Natural killer cell (primary cell): Measurements from ENCODE around the gene GUCY1A2. TPM values are rescaled to one million over a fixed set of nuclear protein-coding genes. Genes with fewer than 3 reads are reported as not detected.

Experiments used
- ATAC-seq, 3 donors: fragments of 150-1000 bp in 2 of 3; fragments of 200-7000 bp in 1 of 3; cut with Tn5 transposase; 1 replicate in 1 of 3; 2 replicates in 2 of 3; pipeline ENCODE4 v1.10.0; 2021; ENCODE audit warnings: mild to moderate bottlenecking in 2 of 3, moderate library complexity in 2 of 3
- DNase-seq, 2 donors: peaks; one replicate each; pipeline versions ENCODE4 v3.0.0 to v3.0.0-alpha.2; 2013 to 2021; ENCODE audit warnings: mixed read lengths in 1 of 2
- H3K27ac ChIP-seq: one replicate; pipeline ENCODE4 v1.5.1; 2013; ENCODE audit warnings: mild to moderate bottlenecking, low read length
- H3K27me3 ChIP-seq: one replicate; pipeline ENCODE4 v1.6.1; 2013; ENCODE audit warnings: low read length; ENCODE audit not compliant: control insufficient read depth, insufficient read depth
- H3K36me3 ChIP-seq: one replicate; pipeline ENCODE4 v1.6.1; 2013; ENCODE audit warnings: low read length; ENCODE audit not compliant: control insufficient read depth, insufficient read depth
- H3K4me1 ChIP-seq: one replicate; pipeline ENCODE4 v1.6.1; 2013; ENCODE audit warnings: low read length; ENCODE audit not compliant: control insufficient read depth, insufficient read depth
- H3K4me3 ChIP-seq: one replicate; pipeline ENCODE4 v1.5.1; 2013; ENCODE audit warnings: low read length
- H3K9me3 ChIP-seq: one replicate; pipeline ENCODE4 v1.6.1; 2013; ENCODE audit warnings: low read length; ENCODE audit not compliant: control insufficient read depth, insufficient read depth
- H3K27ac Mint-ChIP-seq, 2 donors: one replicate each; pipeline ENCODE4 v1.8.0; 2022; ENCODE audit warnings: mild to moderate bottlenecking in 2 of 2, mixed read lengths in 2 of 2, moderate library complexity in 1 of 2
- H3K27me3 Mint-ChIP-seq, 2 donors: one replicate each; pipeline ENCODE4 v1.8.0; 2022; ENCODE audit warnings: low read depth in 2 of 2, mixed read lengths in 2 of 2
- H3K36me3 Mint-ChIP-seq: one replicate; pipeline ENCODE4 v1.8.0; 2022; ENCODE audit warnings: mixed read lengths
- H3K4me1 Mint-ChIP-seq, 2 donors: one replicate each; pipeline ENCODE4 v1.8.0; 2022; ENCODE audit warnings: mixed read lengths in 2 of 2
- H3K4me3 Mint-ChIP-seq: one replicate; pipeline ENCODE4 v1.8.0; 2022; ENCODE audit warnings: mild to moderate bottlenecking, moderate library complexity, mixed read lengths
- H3K9me3 Mint-ChIP-seq, 2 donors: one replicate each; pipeline ENCODE4 v1.8.0; 2022; ENCODE audit warnings: mixed read lengths in 2 of 2
- WGBS: methylation state at CpG from one replicate; pipeline ENCODE4 v1.1.7; 2013; ENCODE audit warnings: missing lambda C conversion rate; ENCODE audit not compliant: insufficient coverage; 5-methylcytosine and 5-hydroxymethylcytosine counted together
- intact Hi-C: fragments of 100-400 bp; cut with micrococcal nuclease; formaldehyde crosslinking; loops from one replicate; pipeline ENCODE4 v1.14.2; 2022
- total RNA-seq, 4 donors: library from RNA; stranded (reverse); fragments of 120-200 nt in 1 of 4; gene quantifications; one replicate each; pipeline versions ENCODE4 v1.2.3 to v1.2.4, GENCODE V29; 2013 to 2022
- TF ChIP-seq, protein P1 (sequence below): fragments of 200-600 bp; IDR thresholded peaks from one replicate; pipeline ENCODE4 v1.8.0; 2022; ENCODE audit warnings: antibody characterized with exemption

GUCY1A2 gene
- total RNA-seq, 3 donors from 2014 or later (not counting 1 experiment from before 2014, with no cell fraction given), result 0.15 TPM; not detected in 2

- TF ChIP-seq, protein P1, sequence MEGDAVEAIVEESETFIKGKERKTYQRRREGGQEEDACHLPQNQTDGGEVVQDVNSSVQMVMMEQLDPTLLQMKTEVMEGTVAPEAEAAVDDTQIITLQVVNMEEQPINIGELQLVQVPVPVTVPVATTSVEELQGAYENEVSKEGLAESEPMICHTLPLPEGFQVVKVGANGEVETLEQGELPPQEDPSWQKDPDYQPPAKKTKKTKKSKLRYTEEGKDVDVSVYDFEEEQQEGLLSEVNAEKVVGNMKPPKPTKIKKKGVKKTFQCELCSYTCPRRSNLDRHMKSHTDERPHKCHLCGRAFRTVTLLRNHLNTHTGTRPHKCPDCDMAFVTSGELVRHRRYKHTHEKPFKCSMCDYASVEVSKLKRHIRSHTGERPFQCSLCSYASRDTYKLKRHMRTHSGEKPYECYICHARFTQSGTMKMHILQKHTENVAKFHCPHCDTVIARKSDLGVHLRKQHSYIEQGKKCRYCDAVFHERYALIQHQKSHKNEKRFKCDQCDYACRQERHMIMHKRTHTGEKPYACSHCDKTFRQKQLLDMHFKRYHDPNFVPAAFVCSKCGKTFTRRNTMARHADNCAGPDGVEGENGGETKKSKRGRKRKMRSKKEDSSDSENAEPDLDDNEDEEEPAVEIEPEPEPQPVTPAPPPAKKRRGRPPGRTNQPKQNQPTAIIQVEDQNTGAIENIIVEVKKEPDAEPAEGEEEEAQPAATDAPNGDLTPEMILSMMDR, result no peak
- ATAC-seq (no peak), DNase-seq (no peak)
- peaks cover 9% of the 10 kb centered on the region for H3K36me3 Mint-ChIP-seq
- 90% methylated on average over 5 of the region's 5 CpGs for WGBS
- Histone ChIP-seq H3K4me3 (no peak overlapping the region), H3K27ac (no peak overlapping the region), H3K9me3 (peaks cover 3% of the 10 kb centered on the region), H3K27me3 (no peaks in the 10 kb centered on the region), H3K36me3 (no peaks in the 10 kb centered on the region), H3K4me1 (no peaks in the 10 kb centered on the region)
- H3K27ac Mint-ChIP-seq, result no peak overlapping the region
- H3K9me3 Mint-ChIP-seq, result peaks cover 6 to 26% of the 10 kb centered on the region in 2 donors
- no peak overlapping the region for H3K4me3 Mint-ChIP-seq
- intact Hi-C loops, result no loop called here
- no peaks in the 10 kb centered on the region for H3K27me3 Mint-ChIP-seq
- H3K4me1 Mint-ChIP-seq, result no peaks in the 10 kb centered on the region
These were observed 61.2 kb downstream of the GUCY1A2 start for GRCh38 chr11:106957030-106957482.

DNA sequence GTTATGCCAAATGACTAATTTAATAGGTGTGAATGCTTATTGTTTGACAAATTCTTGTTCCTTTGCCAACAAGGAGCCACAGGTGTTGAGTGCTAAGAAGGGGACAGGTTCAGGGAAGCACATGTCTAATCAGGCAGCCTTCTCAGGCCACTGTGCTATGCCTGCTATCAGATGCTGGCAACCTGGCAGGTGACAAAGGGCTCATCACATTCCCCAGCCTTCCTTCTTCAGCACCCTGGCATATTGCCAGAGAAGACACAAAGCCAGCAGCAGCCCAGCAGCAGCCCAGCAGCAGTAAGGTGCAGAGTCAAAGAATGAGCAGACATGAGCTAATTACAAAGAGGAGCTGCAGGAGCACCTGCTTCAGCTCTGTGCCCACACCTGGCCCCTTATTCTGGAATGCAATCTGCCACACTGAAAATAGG is 68.2 kb downstream of the GUCY1A2 start:
- Histone ChIP-seq H3K4me3 (no peak overlapping the region), H3K36me3 (no peaks in the 10 kb centered on the region), H3K4me1 (no peaks in the 10 kb centered on the region), H3K9me3 (no peaks in the 10 kb centered on the region), H3K27ac (no peak overlapping the region), H3K27me3 (no peaks in the 10 kb centered on the region)
- Mint-ChIP-seq H3K27ac (no peak overlapping the region), H3K4me1 (no peaks in the 10 kb centered on the region), H3K36me3 (no peaks in the 10 kb centered on the region), H3K4me3 (no peak overlapping the region), H3K27me3 (no peaks in the 10 kb centered on the region), H3K9me3 (peaks cover 7 to 16% of the 10 kb centered on the region in 2 donors)
- DNase-seq (no peak), ATAC-seq (no peak)
- TF ChIP-seq, protein P1, result no peak
- intact Hi-C loops, result no loop called here

- Mint-ChIP-seq H3K36me3 (no peaks in the 10 kb centered on the region), H3K27ac (no peak overlapping the region), H3K27me3 (no peaks in the 10 kb centered on the region), H3K4me1 (no peaks in the 10 kb centered on the region), H3K9me3 (peaks cover 6 to 12% of the 10 kb centered on the region in 2 donors), H3K4me3 (no peak overlapping the region)
- Histone ChIP-seq H3K27me3 (no peaks in the 10 kb centered on the region), H3K9me3 (no peaks in the 10 kb centered on the region), H3K36me3 (no peaks in the 10 kb centered on the region), H3K4me1 (no peaks in the 10 kb centered on the region), H3K4me3 (no peak overlapping the region), H3K27ac (no peak overlapping the region)
- TF ChIP-seq, protein P1, result no peak
- WGBS, result 97% methylated on average over 3 of the region's 3 CpGs
- ATAC-seq (no peak), DNase-seq (no peak)
- intact Hi-C loops, result no loop called here
These were observed 75.2 kb downstream of the GUCY1A2 start for GRCh38 chr11:106943089-106943488.

- intact Hi-C loops, result no loop called here
- Histone ChIP-seq H3K4me3 (no peak overlapping the region), H3K27ac (no peak overlapping the region), H3K4me1 (no peaks in the 10 kb centered on the region), H3K36me3 (no peaks in the 10 kb centered on the region), H3K27me3 (no peaks in the 10 kb centered on the region), H3K9me3 (no peaks in the 10 kb centered on the region)
- H3K36me3 Mint-ChIP-seq, result no peaks in the 10 kb centered on the region
- H3K4me1 Mint-ChIP-seq, result no peaks in the 10 kb centered on the region
- 74% methylated on average over 2 of the region's 2 CpGs for WGBS
- no peak for DNase-seq
- TF ChIP-seq, protein P1, result no peak
- H3K27me3 Mint-ChIP-seq, result no peaks in the 10 kb centered on the region
- H3K9me3 Mint-ChIP-seq, result peaks cover 7 to 8% of the 10 kb centered on the region in 2 donors
- no peak overlapping the region for H3K4me3 Mint-ChIP-seq
- no peak for ATAC-seq
- H3K27ac Mint-ChIP-seq, result no peak overlapping the region
These were observed 79.1 kb downstream of the GUCY1A2 start for GRCh38 chr11:106939157-106939556.
